ENCODE data around the gene RHOJ.

DNA sequence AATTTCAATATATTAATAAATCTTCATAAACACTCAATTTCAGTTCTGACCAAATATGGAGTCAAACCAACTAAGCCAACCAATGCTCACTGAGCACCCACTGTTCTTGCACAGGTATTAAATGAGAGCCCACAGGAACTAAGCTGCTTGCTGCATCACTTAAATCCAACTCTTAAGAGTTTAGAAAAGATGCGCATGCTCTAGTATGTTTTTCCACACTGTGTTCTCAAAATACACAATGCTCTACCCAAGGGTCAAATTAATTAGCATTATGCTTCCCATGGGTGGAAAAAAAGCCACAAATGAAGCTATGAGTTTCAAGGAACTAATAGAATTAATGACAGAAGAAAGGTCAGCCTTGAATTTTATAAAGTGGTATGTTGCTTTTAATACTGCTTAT, 118.2 kb downstream of the RHOJ start:
- TF ChIP-seq, protein P1, sequence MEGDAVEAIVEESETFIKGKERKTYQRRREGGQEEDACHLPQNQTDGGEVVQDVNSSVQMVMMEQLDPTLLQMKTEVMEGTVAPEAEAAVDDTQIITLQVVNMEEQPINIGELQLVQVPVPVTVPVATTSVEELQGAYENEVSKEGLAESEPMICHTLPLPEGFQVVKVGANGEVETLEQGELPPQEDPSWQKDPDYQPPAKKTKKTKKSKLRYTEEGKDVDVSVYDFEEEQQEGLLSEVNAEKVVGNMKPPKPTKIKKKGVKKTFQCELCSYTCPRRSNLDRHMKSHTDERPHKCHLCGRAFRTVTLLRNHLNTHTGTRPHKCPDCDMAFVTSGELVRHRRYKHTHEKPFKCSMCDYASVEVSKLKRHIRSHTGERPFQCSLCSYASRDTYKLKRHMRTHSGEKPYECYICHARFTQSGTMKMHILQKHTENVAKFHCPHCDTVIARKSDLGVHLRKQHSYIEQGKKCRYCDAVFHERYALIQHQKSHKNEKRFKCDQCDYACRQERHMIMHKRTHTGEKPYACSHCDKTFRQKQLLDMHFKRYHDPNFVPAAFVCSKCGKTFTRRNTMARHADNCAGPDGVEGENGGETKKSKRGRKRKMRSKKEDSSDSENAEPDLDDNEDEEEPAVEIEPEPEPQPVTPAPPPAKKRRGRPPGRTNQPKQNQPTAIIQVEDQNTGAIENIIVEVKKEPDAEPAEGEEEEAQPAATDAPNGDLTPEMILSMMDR (CRISPR knock-in tag; IDR thresholded peaks at IDR 0.05): no peak
- TF ChIP-seq, protein P2, sequence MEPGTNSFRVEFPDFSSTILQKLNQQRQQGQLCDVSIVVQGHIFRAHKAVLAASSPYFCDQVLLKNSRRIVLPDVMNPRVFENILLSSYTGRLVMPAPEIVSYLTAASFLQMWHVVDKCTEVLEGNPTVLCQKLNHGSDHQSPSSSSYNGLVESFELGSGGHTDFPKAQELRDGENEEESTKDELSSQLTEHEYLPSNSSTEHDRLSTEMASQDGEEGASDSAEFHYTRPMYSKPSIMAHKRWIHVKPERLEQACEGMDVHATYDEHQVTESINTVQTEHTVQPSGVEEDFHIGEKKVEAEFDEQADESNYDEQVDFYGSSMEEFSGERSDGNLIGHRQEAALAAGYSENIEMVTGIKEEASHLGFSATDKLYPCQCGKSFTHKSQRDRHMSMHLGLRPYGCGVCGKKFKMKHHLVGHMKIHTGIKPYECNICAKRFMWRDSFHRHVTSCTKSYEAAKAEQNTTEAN (CRISPR knock-in tag; conservative IDR thresholded peaks at IDR 0.05): no peak
- no peak for TF ChIP-seq SP2 (CRISPR knock-in tag; IDR thresholded peaks at IDR 0.05)
